Measurements from ENCODE around the gene TUBA8.
"Not testable (repeated sequence)": the region's sequence is repeated elsewhere in the genome, so short reads cannot be mapped to it uniquely, and the experiment has no call there.

TUBA8 gene

GRCh38 chr22:18087350-18087855, 23.2 kb upstream of the TUBA8 start:
- ATAC-seq = no peak
- Mint-ChIP-seq H3K27me3 (no peaks in the 10 kb centered on the region), H3K36me3 (ENCODE audit: low read depth) (peaks cover 55% of the 10 kb centered on the region), H3K4me3 (no peak overlapping the region), H3K27ac (no peak overlapping the region), H3K4me1 (peaks cover 33% of the 10 kb centered on the region), H3K9me3 (no peaks in the 10 kb centered on the region)
- DNase-seq = no peak

DNA sequence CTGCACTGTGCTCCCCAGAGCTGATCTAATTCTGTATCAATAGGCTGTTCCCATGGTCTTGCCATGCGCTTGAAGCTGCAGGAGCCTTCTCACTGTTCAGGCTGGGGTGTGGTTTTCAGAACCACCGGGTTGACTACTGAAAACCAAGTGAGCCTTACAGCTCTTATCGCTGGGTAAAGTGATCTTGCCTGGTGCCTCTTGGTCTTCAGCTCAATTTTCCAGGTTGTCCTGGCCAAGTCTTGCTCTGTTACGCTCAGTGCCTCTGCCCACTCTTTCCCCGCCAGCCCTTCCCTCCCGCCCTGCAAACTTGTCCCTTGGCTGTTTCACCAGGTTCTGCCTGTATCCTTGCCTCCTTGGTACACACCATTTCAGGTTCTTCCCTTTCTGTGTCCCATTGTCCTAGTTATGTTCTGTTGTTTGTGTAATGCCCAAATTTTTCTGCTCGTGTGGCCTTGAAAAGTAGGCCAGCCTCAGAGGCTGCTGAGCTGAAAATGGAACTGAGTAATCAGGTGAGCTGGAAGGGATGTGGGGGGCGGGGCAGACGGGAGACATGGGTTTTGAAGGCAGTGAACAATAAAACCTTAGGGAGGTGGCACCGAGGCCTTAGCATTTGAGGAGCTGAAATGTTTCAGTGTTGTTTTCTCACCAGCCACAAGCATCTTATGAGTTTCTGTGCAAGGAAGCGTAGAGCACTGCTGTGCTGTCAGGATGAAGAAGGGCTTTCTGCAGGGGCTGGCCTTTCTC, 21.6 kb upstream of the TUBA8 start:
- no peaks in the 10 kb centered on the region for H3K27me3 Mint-ChIP-seq
- peaks cover 26% of the 10 kb centered on the region for H3K4me1 Mint-ChIP-seq
- ATAC-seq (no peak), DNase-seq (no peak)
- no peak overlapping the region for H3K4me3 Mint-ChIP-seq
- H3K9me3 Mint-ChIP-seq = no peaks in the 10 kb centered on the region
- peaks cover 43% of the 10 kb centered on the region for H3K36me3 Mint-ChIP-seq (ENCODE audit: low read depth)
- H3K27ac Mint-ChIP-seq = peak overlapping the region; percentile 64

GRCh38 chr22:18090286-18090685, 20.3 kb upstream of the TUBA8 start:
- peaks cover 40% of the 10 kb centered on the region for H3K36me3 Mint-ChIP-seq (ENCODE audit: low read depth)
- ATAC-seq (no peak), DNase-seq (no peak)
- no peaks in the 10 kb centered on the region for H3K27me3 Mint-ChIP-seq
- H3K4me1 Mint-ChIP-seq = peaks cover 36% of the 10 kb centered on the region
- no peak overlapping the region for H3K27ac Mint-ChIP-seq
- no peaks in the 10 kb centered on the region for H3K9me3 Mint-ChIP-seq
- H3K4me3 Mint-ChIP-seq = no peak overlapping the region

GRCh38 chr22:18091478-18091877, 19.1 kb upstream of the TUBA8 start:
- DNase-seq (no peak), ATAC-seq (peak; percentile 55)
- H3K9me3 Mint-ChIP-seq = peaks cover 3% of the 10 kb centered on the region
- H3K4me3 Mint-ChIP-seq = peak overlapping the region; percentile 45
- no peaks in the 10 kb centered on the region for H3K27me3 Mint-ChIP-seq
- peak overlapping the region; percentile 33 for H3K27ac Mint-ChIP-seq
- H3K4me1 Mint-ChIP-seq = peaks cover 47% of the 10 kb centered on the region
- peaks cover 40% of the 10 kb centered on the region for H3K36me3 Mint-ChIP-seq (ENCODE audit: low read depth)

- DNase-seq = no peak
- peaks cover 53% of the 10 kb centered on the region for H3K4me1 Mint-ChIP-seq
Measured at GRCh38 chr22:18091916-18092526, 18.6 kb upstream of the TUBA8 start.

GRCh38 chr22:18093661-18094060, 16.9 kb upstream of the TUBA8 start:
- Mint-ChIP-seq H3K36me3 (ENCODE audit: low read depth) (peaks cover 41% of the 10 kb centered on the region), H3K27me3 (no peaks in the 10 kb centered on the region), H3K4me3 (no peak overlapping the region), H3K9me3 (peaks cover 8% of the 10 kb centered on the region), H3K27ac (no peak overlapping the region), H3K4me1 (peaks cover 43% of the 10 kb centered on the region)
- no peak for DNase-seq
- no peak for ATAC-seq

More at GRCh38 chr22:18091916-18092526, 18.6 kb upstream of the TUBA8 start:
- Mint-ChIP-seq H3K27ac (peak overlapping the region; percentile 44), H3K4me3 (peak overlapping the region; percentile 45), H3K9me3 (peaks cover 8% of the 10 kb centered on the region), H3K27me3 (no peaks in the 10 kb centered on the region), H3K36me3 (ENCODE audit: low read depth) (peaks cover 44% of the 10 kb centered on the region)
- ATAC-seq = peak; percentile 25

GRCh38 chr22:18095101-18095805, 15.4 kb upstream of the TUBA8 start:
- Mint-ChIP-seq H3K9me3 (peaks cover 8% of the 10 kb centered on the region), H3K4me3 (no peak overlapping the region), H3K4me1 (peaks cover 38% of the 10 kb centered on the region), H3K27me3 (no peaks in the 10 kb centered on the region), H3K36me3 (ENCODE audit: low read depth) (peaks cover 42% of the 10 kb centered on the region), H3K27ac (peak overlapping the region; percentile 79)
- DNase-seq (no peak), ATAC-seq (peak; percentile 46)

DNA sequence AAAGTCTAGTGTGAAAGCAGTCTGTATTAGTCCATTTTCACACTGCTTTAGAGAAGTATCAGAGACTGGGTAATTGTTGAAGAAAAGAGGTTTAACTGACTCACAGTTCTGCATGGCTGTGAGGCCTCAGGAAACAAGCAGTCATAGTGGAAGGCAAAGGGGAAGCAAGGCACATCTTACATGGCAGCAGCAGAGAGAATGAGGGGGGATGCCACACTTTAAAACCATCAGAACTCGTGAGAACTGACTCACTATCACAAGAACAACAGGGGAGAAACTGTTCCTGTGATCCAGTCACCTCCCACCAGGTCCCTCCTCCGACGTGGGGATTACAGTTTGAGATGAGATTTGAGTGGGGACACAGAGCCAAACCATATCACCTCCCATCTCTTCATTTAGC, 13.8 kb upstream of the TUBA8 start:
- DNase-seq (peak; percentile 25), ATAC-seq (peak; percentile 91)
- Mint-ChIP-seq H3K27me3 (no peaks in the 10 kb centered on the region), H3K4me3 (no peak overlapping the region), H3K4me1 (peaks cover 38% of the 10 kb centered on the region), H3K27ac (peak overlapping the region; percentile 79), H3K9me3 (peaks cover 8% of the 10 kb centered on the region), H3K36me3 (ENCODE audit: low read depth) (peaks cover 47% of the 10 kb centered on the region)

- ATAC-seq (no peak), DNase-seq (no peak)
- peaks cover 55% of the 10 kb centered on the region for H3K4me1 Mint-ChIP-seq
- no peak overlapping the region for H3K4me3 Mint-ChIP-seq
- peaks cover 62% of the 10 kb centered on the region for H3K36me3 Mint-ChIP-seq (ENCODE audit: low read depth)
- no peak overlapping the region for H3K27ac Mint-ChIP-seq
- peaks cover 26% of the 10 kb centered on the region for H3K9me3 Mint-ChIP-seq
- H3K27me3 Mint-ChIP-seq = peaks cover 2% of the 10 kb centered on the region
Measured at GRCh38 chr22:18100781-18101180, 9.8 kb upstream of the TUBA8 start.

DNA sequence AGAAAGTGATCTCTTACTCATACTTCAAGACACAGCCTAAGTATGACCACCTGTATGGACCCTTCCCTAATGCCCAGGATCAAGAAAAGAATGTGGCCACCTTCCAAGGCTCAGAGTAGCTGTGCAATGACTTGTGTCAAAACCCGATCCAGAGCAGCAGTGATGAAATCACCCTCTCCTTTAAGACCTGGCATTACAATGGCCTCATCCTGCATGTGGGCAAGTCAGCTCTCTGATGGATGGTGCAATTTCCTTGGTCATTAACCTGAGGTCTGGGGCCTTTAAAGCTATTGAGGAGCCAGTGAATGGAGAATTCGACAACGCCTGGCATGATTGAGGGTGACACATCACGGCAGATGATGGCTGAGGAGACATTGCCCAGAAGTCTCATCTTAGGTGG, 9.1 kb upstream of the TUBA8 start:
- H3K36me3 Mint-ChIP-seq (ENCODE audit: low read depth) = peaks cover 62% of the 10 kb centered on the region
- peaks cover 25% of the 10 kb centered on the region for H3K9me3 Mint-ChIP-seq
- H3K27me3 Mint-ChIP-seq = peaks cover 2% of the 10 kb centered on the region
- no peak overlapping the region for H3K4me3 Mint-ChIP-seq
- DNase-seq = no peak
- peaks cover 55% of the 10 kb centered on the region for H3K4me1 Mint-ChIP-seq
- peak overlapping the region; percentile 60 for H3K27ac Mint-ChIP-seq
- no peak for ATAC-seq

- Mint-ChIP-seq H3K36me3 (ENCODE audit: low read depth) (peaks cover 69% of the 10 kb centered on the region), H3K4me3 (peak overlapping the region; percentile 22), H3K4me1 (peaks cover 66% of the 10 kb centered on the region), H3K9me3 (peaks cover 20% of the 10 kb centered on the region), H3K27me3 (peaks cover 10% of the 10 kb centered on the region), H3K27ac (peak overlapping the region; percentile 86)
- DNase-seq = peak; percentile 50
- peak; percentile 93 for ATAC-seq
Measured at GRCh38 chr22:18103527-18104269, 6.9 kb upstream of the TUBA8 start.

DNA sequence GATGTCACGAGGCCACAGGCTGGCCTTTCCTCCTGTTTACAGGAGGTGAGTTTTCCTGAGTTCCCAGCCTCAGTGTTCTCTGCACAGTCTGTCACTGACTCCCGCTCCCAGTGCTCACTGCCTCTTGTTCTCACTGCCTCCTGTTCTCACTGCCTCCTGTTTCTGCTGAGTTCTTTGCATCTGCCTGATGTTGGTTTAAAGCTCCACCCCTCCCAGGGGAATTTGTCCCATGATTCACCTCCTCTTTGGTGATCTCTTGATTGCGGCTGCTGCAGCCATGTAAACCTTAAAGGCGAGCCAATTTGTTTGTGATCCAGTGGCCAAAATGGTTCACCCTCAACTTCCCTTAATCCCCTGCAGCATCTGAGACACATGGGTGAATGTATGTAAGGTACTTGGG, 6.0 kb upstream of the TUBA8 start:
- DNase-seq (no peak), ATAC-seq (no peak)
- Mint-ChIP-seq H3K4me3 (no peak overlapping the region), H3K27me3 (peaks cover 15% of the 10 kb centered on the region), H3K4me1 (peaks cover 69% of the 10 kb centered on the region), H3K27ac (peak overlapping the region; percentile 86), H3K36me3 (ENCODE audit: low read depth) (peaks cover 64% of the 10 kb centered on the region), H3K9me3 (peaks cover 20% of the 10 kb centered on the region)

- Mint-ChIP-seq H3K27ac (peak overlapping the region; percentile 78), H3K4me1 (peaks cover 80% of the 10 kb centered on the region), H3K36me3 (ENCODE audit: low read depth) (peaks cover 56% of the 10 kb centered on the region), H3K9me3 (peaks cover 20% of the 10 kb centered on the region), H3K27me3 (peaks cover 23% of the 10 kb centered on the region)
- DNase-seq, ATAC-seq, H3K4me3 Mint-ChIP-seq: not testable (repeated sequence)
Measured at GRCh38 chr22:18105981-18106380, 4.6 kb upstream of the TUBA8 start.
